Measurements from ENCODE around the gene VEGFD.

Gene VEGFD

DNA sequence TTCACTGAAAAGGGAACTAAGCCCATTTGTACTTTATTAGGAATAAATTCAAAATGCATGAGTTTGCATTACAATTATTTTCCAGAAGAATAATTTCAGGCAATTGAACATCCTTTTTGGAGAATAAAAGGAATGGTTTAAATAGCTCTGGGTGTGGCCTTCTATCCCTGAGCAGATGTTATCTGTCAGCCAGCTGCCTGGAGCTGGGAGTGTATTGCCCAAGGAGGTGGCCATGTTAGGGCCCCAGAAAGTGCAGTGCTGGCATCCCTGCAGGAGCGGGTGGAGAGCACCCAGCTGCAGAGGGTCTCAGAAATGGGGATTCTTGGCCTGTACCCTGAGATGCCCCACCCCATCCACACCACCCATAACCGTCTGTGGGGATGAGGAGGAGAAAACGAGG is 21.6 kb upstream of the VEGFD start:
- Histone ChIP-seq H3K9me3 (replicated peaks; ENCODE audit: insufficient read depth, low read length) (no peaks in the 10 kb centered on the region), H3K36me3 (replicated peaks; ENCODE audit: insufficient read depth, low read length) (no peaks in the 10 kb centered on the region), H3K79me2 (ENCODE audit: low read length) (no peaks in the 10 kb centered on the region), H2AFZ (ENCODE audit: low read length) (no peak overlapping the region), H3F3A (ENCODE audit: insufficient read depth, low read length) (no peaks in the 10 kb centered on the region), H3K4me3 (ENCODE audit: low read length) (no peak overlapping the region), H3K27me3 (replicated peaks; ENCODE audit: insufficient read depth, low read length) (no peaks in the 10 kb centered on the region), H3K4me1 (ENCODE audit: low read length) (no peaks in the 10 kb centered on the region), H3K27ac (ENCODE audit: low read length) (no peak overlapping the region), H3K9ac (ENCODE audit: low read length) (no peak overlapping the region), H3K9me2 (replicated peaks; ENCODE audit: insufficient read depth, low read length) (no peaks in the 10 kb centered on the region), H3K4me2 (ENCODE audit: low read depth, low read length) (no peak overlapping the region), H4K20me1 (ENCODE audit: insufficient read depth, low read length) (no peaks in the 10 kb centered on the region)
- TF ChIP-seq EZH2phosphoT487 (IDR thresholded peaks at IDR 0.05; ENCODE audit: low read length), result no peak
- TF ChIP-seq EZH2 (optimal IDR thresholded peaks at IDR 0.05; ENCODE audit: low read depth, low read length), result no peak
- TF ChIP-seq, protein P1, sequence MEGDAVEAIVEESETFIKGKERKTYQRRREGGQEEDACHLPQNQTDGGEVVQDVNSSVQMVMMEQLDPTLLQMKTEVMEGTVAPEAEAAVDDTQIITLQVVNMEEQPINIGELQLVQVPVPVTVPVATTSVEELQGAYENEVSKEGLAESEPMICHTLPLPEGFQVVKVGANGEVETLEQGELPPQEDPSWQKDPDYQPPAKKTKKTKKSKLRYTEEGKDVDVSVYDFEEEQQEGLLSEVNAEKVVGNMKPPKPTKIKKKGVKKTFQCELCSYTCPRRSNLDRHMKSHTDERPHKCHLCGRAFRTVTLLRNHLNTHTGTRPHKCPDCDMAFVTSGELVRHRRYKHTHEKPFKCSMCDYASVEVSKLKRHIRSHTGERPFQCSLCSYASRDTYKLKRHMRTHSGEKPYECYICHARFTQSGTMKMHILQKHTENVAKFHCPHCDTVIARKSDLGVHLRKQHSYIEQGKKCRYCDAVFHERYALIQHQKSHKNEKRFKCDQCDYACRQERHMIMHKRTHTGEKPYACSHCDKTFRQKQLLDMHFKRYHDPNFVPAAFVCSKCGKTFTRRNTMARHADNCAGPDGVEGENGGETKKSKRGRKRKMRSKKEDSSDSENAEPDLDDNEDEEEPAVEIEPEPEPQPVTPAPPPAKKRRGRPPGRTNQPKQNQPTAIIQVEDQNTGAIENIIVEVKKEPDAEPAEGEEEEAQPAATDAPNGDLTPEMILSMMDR (IDR thresholded peaks at IDR 0.05; ENCODE audit: low read length), result no peak
- no peak for DNase-seq

DNA sequence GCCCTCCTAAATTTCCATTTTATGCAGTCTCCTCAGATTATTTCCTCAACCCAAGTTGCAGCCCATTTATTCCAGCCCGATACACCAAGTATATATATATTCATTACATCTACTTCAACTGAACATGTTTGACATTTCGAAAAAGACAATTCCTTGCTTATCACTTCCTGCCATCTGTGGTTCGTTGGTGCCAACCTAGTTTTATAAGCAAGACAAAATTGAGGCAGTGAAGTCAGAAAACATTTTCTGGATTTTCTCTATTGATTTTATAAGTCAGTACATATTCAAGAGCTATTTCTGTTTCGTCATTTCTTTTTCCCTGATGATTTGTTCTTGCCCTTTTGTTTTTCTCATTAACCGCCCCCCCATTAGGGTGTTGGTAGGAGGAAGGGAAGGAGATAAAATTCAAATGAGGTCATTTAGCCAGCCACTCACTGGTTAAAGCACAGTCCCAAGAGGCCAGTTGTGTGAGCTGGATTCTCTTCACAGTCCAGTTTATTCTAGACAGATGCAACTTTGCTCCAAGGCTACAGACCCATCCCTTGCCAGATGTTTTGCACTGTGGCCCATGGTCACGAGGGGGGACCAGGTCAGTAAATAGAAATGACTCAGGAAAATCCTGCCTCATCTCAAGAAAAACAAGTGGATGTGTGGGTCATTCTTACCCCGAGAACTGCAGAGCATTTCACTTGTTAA is 20.3 kb upstream of the VEGFD start:
- Histone ChIP-seq H4K20me1 (ENCODE audit: insufficient read depth, low read length) (no peaks in the 10 kb centered on the region), H3K9me3 (replicated peaks; ENCODE audit: insufficient read depth, low read length) (no peaks in the 10 kb centered on the region), H3K79me2 (ENCODE audit: low read length) (no peaks in the 10 kb centered on the region), H3K36me3 (replicated peaks; ENCODE audit: insufficient read depth, low read length) (no peaks in the 10 kb centered on the region), H3K4me1 (ENCODE audit: low read length) (no peaks in the 10 kb centered on the region), H3K4me3 (ENCODE audit: low read length) (no peak overlapping the region), H2AFZ (ENCODE audit: low read length) (no peak overlapping the region), H3K27me3 (replicated peaks; ENCODE audit: insufficient read depth, low read length) (no peaks in the 10 kb centered on the region), H3K4me2 (ENCODE audit: low read depth, low read length) (no peak overlapping the region), H3F3A (ENCODE audit: insufficient read depth, low read length) (no peaks in the 10 kb centered on the region), H3K9ac (ENCODE audit: low read length) (no peak overlapping the region), H3K9me2 (replicated peaks; ENCODE audit: insufficient read depth, low read length) (no peaks in the 10 kb centered on the region), H3K27ac (ENCODE audit: low read length) (no peak overlapping the region)
- DNase-seq, result no peak
- TF ChIP-seq, protein P1 (IDR thresholded peaks at IDR 0.05; ENCODE audit: low read length), result no peak
- TF ChIP-seq EZH2phosphoT487 (IDR thresholded peaks at IDR 0.05; ENCODE audit: low read length), result no peak
- no peak for TF ChIP-seq EZH2 (optimal IDR thresholded peaks at IDR 0.05; ENCODE audit: low read depth, low read length)

DNA sequence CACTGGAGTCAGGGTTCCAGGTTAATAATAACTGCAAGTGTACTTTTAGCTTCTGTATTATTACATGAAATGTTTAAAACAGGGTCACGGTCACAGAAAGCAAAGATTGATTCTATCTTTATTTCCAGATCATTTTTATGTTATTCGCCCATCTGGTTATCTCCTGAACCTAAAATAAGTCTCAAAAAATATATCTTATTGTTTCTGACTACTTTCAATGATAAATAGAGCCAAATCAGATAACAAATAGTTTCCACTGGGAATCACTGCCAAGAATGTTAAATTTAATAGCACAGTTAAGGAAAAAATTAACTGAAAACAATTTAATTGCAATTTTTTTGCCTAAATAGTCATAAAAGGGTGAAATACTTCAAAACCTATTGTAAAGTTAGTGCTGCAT is 17.2 kb upstream of the VEGFD start:
- H2AFZ ChIP-seq (ENCODE audit: low read length), result no peak overlapping the region
- H4K20me1 ChIP-seq (ENCODE audit: insufficient read depth, low read length), result no peaks in the 10 kb centered on the region
- H3K9me2 ChIP-seq (replicated peaks; ENCODE audit: insufficient read depth, low read length), result no peaks in the 10 kb centered on the region
- no peaks in the 10 kb centered on the region for H3K27me3 ChIP-seq (replicated peaks; ENCODE audit: insufficient read depth, low read length)
- H3K4me2 ChIP-seq (ENCODE audit: low read depth, low read length), result no peak overlapping the region
- no peak overlapping the region for H3K27ac ChIP-seq (ENCODE audit: low read length)
- H3K9ac ChIP-seq (ENCODE audit: low read length), result no peak overlapping the region
- H3K4me3 ChIP-seq (ENCODE audit: low read length), result no peak overlapping the region
- no peaks in the 10 kb centered on the region for H3F3A ChIP-seq (ENCODE audit: insufficient read depth, low read length)
- no peaks in the 10 kb centered on the region for H3K9me3 ChIP-seq (replicated peaks; ENCODE audit: insufficient read depth, low read length)
- TF ChIP-seq EZH2phosphoT487 (IDR thresholded peaks at IDR 0.05; ENCODE audit: low read length) (no peak), EZH2 (optimal IDR thresholded peaks at IDR 0.05; ENCODE audit: low read depth, low read length) (no peak)
- TF ChIP-seq, protein P1 (IDR thresholded peaks at IDR 0.05; ENCODE audit: low read length), result no peak
- no peaks in the 10 kb centered on the region for H3K79me2 ChIP-seq (ENCODE audit: low read length)
- DNase-seq, result no peak
- H3K36me3 ChIP-seq (replicated peaks; ENCODE audit: insufficient read depth, low read length), result no peaks in the 10 kb centered on the region
- no peaks in the 10 kb centered on the region for H3K4me1 ChIP-seq (ENCODE audit: low read length)
